Motor neuron (in vitro differentiated cells): Measurements from ENCODE around the gene TMEM63A. TPM values are rescaled to one million over a fixed set of nuclear protein-coding genes. Genes with fewer than 3 reads are reported as not detected.
"Not testable (repeated sequence)": the region's sequence is repeated elsewhere in the genome, so short reads cannot be mapped to it uniquely, and the experiment has no call there.

Experiments
- ATAC-seq, 8 experiments: fragments of 200-7000 bp; cut with Tn5 transposase; replicated peaks in 6 of 8; 2 replicates each; pipeline ENCODE4 v1.8.0; 2021; ENCODE audit warnings: mild to moderate bottlenecking in 8 of 8, moderate library complexity in 8 of 8
- H3K27ac ChIP-seq, 2 donors: fragments of 250-450 bp; sonication (Bioruptor Pico); 2 replicates each; pipeline ENCODE4 v1.9.0; 2021; ENCODE audit warnings: antibody characterized with exemption in 2 of 2, mild to moderate bottlenecking in 2 of 2, moderate library complexity in 1 of 2
- H3K4me1 ChIP-seq, 2 donors: fragments of 250-450 bp; sonication (Bioruptor Pico); replicated peaks in 1 of 2; 2 replicates each; pipeline ENCODE4 v1.6.1; 2021; ENCODE audit warnings: antibody characterized with exemption in 2 of 2, mild to moderate bottlenecking in 2 of 2, moderate library complexity in 1 of 2
- H3K4me3 ChIP-seq, 5 donors: fragments of 250-450 bp; sonication (Bioruptor Pico); 2 replicates each; pipeline ENCODE4 v1.9.0; 2021; ENCODE audit warnings: antibody characterized with exemption in 5 of 5, mild to moderate bottlenecking in 5 of 5, moderate library complexity in 4 of 5
- WGBS, 10 experiments: fragments of 450-650 bp; shearing (Covaris generic); methylation state at CpG; one replicate each; pipeline ENCODE4 v1.0.0; 2022; 5-methylcytosine and 5-hydroxymethylcytosine counted together
- in situ Hi-C, 9 experiments: fragments of 400-800 bp; cut with MboI; loops; one replicate each; pipeline ENCODE4 v1.15.0; 2021; ENCODE audit warnings: low sequenced_read_pairs in 9 of 9, low pct_unique_long_range_greater_than_20kb in 2 of 9; ENCODE audit not compliant: unreplicated experiment in 9 of 9
- total RNA-seq, 8 experiments: library from RNA; unstranded; fragments of 300-600 nt; gene quantifications; 2 replicates each; pipeline versions ENCODE4 v1.2.3 to v1.2.4, GENCODE V29; 2022

The TMEM63A gene
- 10 to 100 TPM in 3 of 8 experiments, 1 to 10 TPM in 5; 2.5 to 43.5 (median 9.1) TPM for total RNA-seq

GRCh38 chr1:225881959-225882693 lies at the start of gene TMEM63A:
Gene TMEM63A (minus strand): TSS chr1:225882380. CDS start chr1:225877580, 4,800 bp downstream.
- H3K4me3 ChIP-seq: peak within 1 kb of the TSS; percentile 37 to 54 (median 46)
- H3K27ac ChIP-seq: no peak within 1 kb of the TSS
- in situ Hi-C loops: no loop called here
- H3K4me1 ChIP-seq: peaks cover 10 to 19% of the 10 kb centered on the region in 2 donors
- ATAC-seq: peak; percentile 67 to 84 (median 80)
- WGBS, 10 experiments: 0 to 2% (median 2%) methylated on average over 7 to 43 of the region's 64 CpGs; no CpG with 5 or more reads in 6 of the 10 experiments

GRCh38 chr1:225931270-225932136 lies 49.3 kb upstream of the TMEM63A start:
- no peak for ATAC-seq
- in situ Hi-C loops: no loop called here
- H3K4me3 ChIP-seq: no peak overlapping the region
- 33 to 100% (median 86%) methylated on average over 1 to 5 of the region's 5 CpGs; no CpG with 5 or more reads in 1 of the 10 experiments for WGBS, 10 experiments
- no peaks in the 10 kb centered on the region for H3K4me1 ChIP-seq
- no peak overlapping the region for H3K27ac ChIP-seq

- H3K4me3 ChIP-seq: no peak overlapping the region
- no peaks in the 10 kb centered on the region for H3K4me1 ChIP-seq
- in situ Hi-C loops: no loop called here
- WGBS, 10 experiments: 43 to 100% (median 90%) methylated on average over 1 to 2 of the region's 2 CpGs; no CpG with 5 or more reads in 2 of the 10 experiments
- no peak for ATAC-seq
- H3K27ac ChIP-seq: no peak overlapping the region
Measured at GRCh38 chr1:225930566-225930965, 48.4 kb upstream of the TMEM63A start.

GRCh38 chr1:225929462-225929861 lies 47.3 kb upstream of the TMEM63A start:
- H3K4me1 ChIP-seq, in situ Hi-C loops, ATAC-seq, H3K27ac ChIP-seq, H3K4me3 ChIP-seq: not testable (repeated sequence)
- 74 to 100% (median 92%) methylated on average over 1 to 3 of the region's 3 CpGs; no CpG with 5 or more reads in 3 of the 10 experiments for WGBS, 10 experiments

- 42 to 100% (median 87%) methylated on average over 3 to 12 of the region's 14 CpGs; no CpG with 5 or more reads in 1 of the 10 experiments for WGBS, 10 experiments
- in situ Hi-C loops: no loop called here
- ATAC-seq: no peak
- Histone ChIP-seq H3K27ac (no peak overlapping the region), H3K4me1 (peaks cover 6 to 7% of the 10 kb centered on the region in 2 donors), H3K4me3 (no peak overlapping the region)
Measured at GRCh38 chr1:225928186-225929175, 46.3 kb upstream of the TMEM63A start.

GRCh38 chr1:225926551-225927113 lies 44.5 kb upstream of the TMEM63A start:
- no peak for ATAC-seq
- Histone ChIP-seq H3K4me3 (no peak overlapping the region), H3K27ac (no peak overlapping the region), H3K4me1 (peaks cover 14 to 15% of the 10 kb centered on the region in 2 donors)
- in situ Hi-C loops: no loop called here
- 60 to 100% (median 100%) methylated on average over 1 to 3 of the region's 3 CpGs; no CpG with 5 or more reads in 3 of the 10 experiments for WGBS, 10 experiments

GRCh38 chr1:225923692-225924555 lies 41.7 kb upstream of the TMEM63A start, which contains the start of gene PYCR2:
Gene PYCR2 (minus strand): TSS chr1:225924250. CDS start chr1:225924110, 140 bp downstream.
- WGBS, 10 experiments: 0 to 7% (median 0%) methylated on average over 3 to 22 of the region's 80 CpGs; no CpG with 5 or more reads in 5 of the 10 experiments
- ATAC-seq: peak; percentile 95 to 97 (median 97)
- Histone ChIP-seq H3K4me1 (peaks cover 14 to 15% of the 10 kb centered on the region in 2 donors), H3K27ac (peak within 1 kb of the TSS; percentile 90 to 91), H3K4me3 (peak within 1 kb of the TSS; percentile 59 to 74 (median 71))
- in situ Hi-C loops: no loop called here

GRCh38 chr1:225923381-225923691 lies 41.2 kb upstream of the TMEM63A start:
- 0 to 10% (median 0%) methylated on average over 1 to 5 of the region's 8 CpGs; no CpG with 5 or more reads in 5 of the 10 experiments for WGBS, 10 experiments
- ATAC-seq: no peak
- H3K4me3 ChIP-seq: peak overlapping the region; percentile 59 to 74 (median 71)
- peaks cover 14 to 15% of the 10 kb centered on the region in 2 donors for H3K4me1 ChIP-seq
- in situ Hi-C loops: no loop called here
- H3K27ac ChIP-seq: peak overlapping the region; percentile 90 to 91

GRCh38 chr1:225921734-225922709 lies 39.8 kb upstream of the TMEM63A start:
- in situ Hi-C loops: no loop called here
- Histone ChIP-seq H3K4me3 (no peak overlapping the region), H3K4me1 (peaks cover 14 to 15% of the 10 kb centered on the region in 2 donors), H3K27ac (no peak overlapping the region)
- ATAC-seq: no peak
- 57 to 99% (median 88%) methylated on average over 2 to 13 of the region's 23 CpGs; no CpG with 5 or more reads in 5 of the 10 experiments for WGBS, 10 experiments

GRCh38 chr1:225919906-225920305 lies 37.7 kb upstream of the TMEM63A start:
- 0 to 100% (median 85%) methylated on average over 1 to 4 of the region's 5 CpGs; no CpG with 5 or more reads in 3 of the 10 experiments for WGBS, 10 experiments
- Histone ChIP-seq H3K27ac (no peak overlapping the region), H3K4me1 (peaks cover 26 to 30% of the 10 kb centered on the region in 2 donors), H3K4me3 (no peak overlapping the region)
- in situ Hi-C loops: no loop called here
- ATAC-seq: peak in 3 of 8 experiments; percentile 6 to 14 (median 8)
